Measurements from ENCODE around the gene FEN1.

The FEN1 gene

DNA sequence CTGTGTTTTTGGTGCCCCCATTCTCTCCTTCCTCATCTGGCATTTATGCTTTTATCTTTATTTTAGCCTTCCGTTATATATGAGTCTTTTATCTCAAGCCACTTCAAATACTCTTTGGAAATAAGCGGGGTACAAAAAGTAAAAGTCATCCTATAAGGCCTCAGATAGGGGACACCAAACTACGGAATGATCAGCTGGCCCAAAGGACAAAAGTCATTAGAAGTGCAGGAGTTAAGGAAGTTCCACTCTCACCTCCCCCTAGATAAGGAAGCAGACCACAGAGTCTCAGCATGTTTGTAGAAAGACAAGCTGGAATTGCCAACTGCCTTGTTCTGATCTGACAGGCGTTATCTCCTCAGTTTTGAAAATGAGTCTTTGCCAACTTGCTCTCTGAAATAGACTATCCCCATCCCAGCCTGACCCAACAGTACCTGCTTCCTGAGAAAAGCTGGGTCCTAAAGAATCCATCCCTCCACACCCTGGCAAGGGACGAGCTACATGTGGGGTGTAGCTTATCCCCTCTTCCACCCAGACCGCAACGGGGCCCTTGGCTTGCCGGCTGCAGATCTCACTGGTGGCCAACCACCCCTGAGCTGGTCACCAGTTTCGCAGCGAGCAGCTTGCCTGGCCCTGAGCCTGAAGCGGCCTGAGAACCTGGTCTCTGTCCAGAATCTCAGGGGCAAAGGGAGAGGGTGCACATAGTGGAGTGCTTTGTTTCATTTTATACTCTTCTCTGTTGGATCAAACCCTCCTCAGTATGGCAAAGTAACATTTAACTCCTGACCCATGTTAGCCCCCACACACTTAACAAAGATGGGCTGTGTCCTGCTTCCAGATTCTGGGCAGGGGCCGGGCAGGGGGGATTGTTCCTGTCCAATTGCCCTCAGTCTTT, 49.2 kb downstream of the FEN1 start:
- DNase-seq (ENCODE audit: low spot score): no peak

DNA sequence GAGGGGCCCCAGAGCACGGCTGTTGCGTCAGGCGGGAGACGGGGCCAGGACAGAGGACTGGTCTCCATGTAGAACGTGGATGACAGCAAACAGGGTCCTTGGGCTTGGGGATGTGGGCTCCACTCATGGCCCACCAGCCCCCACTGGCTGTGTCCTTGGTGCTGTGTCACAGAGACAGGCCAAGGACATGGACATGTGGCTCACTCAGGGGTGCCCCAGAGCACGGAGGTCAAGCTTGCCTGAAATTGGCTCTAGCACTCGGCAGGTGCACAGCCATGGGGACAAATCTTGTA, 49.8 kb downstream of the FEN1 start:
- no peak for DNase-seq (ENCODE audit: low spot score)

DNA sequence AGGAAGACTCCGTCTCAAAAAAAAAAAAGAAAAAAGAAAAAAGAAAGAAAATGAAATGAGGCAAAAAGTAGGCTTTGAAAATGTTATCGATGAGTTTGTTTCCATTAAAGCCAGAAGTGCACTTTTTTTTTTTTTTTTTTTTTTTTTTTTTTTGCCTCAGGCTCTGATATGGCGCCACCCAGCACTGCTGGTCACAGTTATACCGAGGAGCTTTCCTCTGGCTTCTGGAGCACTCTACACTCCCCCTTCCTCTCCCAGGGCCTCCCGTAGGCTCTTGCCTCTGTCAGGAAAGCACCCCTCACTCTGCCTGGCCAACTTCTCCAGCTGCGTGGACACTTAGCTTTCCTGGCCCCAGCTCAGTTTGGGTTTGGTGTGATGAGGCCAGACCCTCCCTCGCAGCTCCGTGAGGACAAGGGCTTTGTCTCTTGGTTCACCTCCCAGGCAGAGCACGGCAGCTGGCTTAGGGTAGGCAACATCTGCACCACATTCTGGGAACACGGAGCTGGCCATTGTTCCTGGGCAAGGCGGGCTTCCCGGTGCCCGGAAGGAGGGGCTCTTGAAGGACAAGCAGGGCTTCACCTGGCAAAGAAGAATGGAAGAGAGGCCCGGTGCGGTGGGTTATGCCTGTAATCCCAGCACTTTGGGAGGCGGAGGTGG, 52.3 kb downstream of the FEN1 start:
- no peak for DNase-seq (ENCODE audit: low spot score)

DNA sequence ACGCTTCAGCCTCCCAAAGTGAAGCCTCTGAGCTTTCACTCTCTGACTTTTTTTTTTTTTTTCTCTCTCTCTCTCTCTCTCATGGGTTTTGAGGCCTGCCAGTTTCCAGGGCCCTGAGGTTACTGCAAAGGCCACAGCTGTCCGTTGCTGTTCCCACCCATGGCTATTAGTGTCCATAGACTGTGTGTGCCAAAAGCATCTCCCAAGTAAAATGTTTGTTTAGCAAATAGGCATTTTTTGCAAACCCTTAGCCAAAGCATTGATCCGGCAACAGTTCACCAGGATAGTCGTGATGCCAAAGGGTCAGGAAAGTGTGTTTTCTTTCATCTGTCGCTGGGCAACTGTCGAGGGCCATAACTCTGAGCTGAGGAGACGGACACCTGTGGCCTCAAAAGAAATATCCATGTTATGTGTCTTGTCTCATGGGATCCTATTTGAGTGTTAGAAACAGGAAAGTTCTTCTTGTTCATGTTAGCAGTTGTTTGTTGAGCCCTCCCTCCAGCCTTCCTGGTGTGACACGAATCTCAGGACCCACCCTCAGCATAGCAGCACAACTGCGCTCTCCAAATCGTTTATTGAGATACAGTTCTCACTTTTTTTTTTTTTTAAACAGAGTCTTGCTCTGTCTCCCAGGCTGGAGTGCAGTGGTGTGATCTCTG, 53.8 kb downstream of the FEN1 start:
- DNase-seq (ENCODE audit: low spot score): no peak

Data from kidney capillary endothelial cell (primary cell).